Measurements from ENCODE around the gene ARHGEF16.

GRCh38 chr1:3426956-3427535, 27.4 kb upstream of the ARHGEF16 start:
- TF ChIP-seq CTCF (IDR thresholded peaks at IDR 0.05): no peak
- no peak for TF ChIP-seq POLR2AphosphoS5 (IDR thresholded peaks at IDR 0.05)
- no peak for TF ChIP-seq POLR2A (IDR thresholded peaks at IDR 0.05)

Measured in breast epithelium (tissue), 3 donors.